Chondrocyte (in vitro differentiated cells): ENCODE results near the gene OR10A6. TPM values are rescaled to one million over a fixed set of nuclear protein-coding genes. Genes with fewer than 3 reads are reported as not detected.

Experiments used
- DNase-seq: peaks from one replicate; pipeline ENCODE4 v3.0.0; 2021; ENCODE audit warnings: mixed read lengths, low spot score
- H3K27ac Mint-ChIP-seq: one replicate; pipeline ENCODE4 v1.8.0; 2021; ENCODE audit warnings: mild to moderate bottlenecking, moderate library complexity, mixed read lengths; ENCODE audit not compliant: unreplicated experiment
- H3K27me3 Mint-ChIP-seq: 2 replicates; pipeline ENCODE4 v1.8.0; 2021; ENCODE audit warnings: low read depth, mixed read lengths
- H3K36me3 Mint-ChIP-seq: 2 replicates; pipeline ENCODE4 v1.8.0; 2021; ENCODE audit warnings: low read depth, mixed read lengths
- H3K4me1 Mint-ChIP-seq: 2 replicates; pipeline ENCODE4 v1.8.0; 2021; ENCODE audit warnings: low read depth, mild to moderate bottlenecking, mixed read lengths
- H3K4me3 Mint-ChIP-seq: one replicate; pipeline ENCODE4 v1.8.0; 2021; ENCODE audit warnings: mild to moderate bottlenecking, moderate library complexity, mixed read lengths; ENCODE audit not compliant: unreplicated experiment
- H3K9me3 Mint-ChIP-seq: 2 replicates; pipeline ENCODE4 v1.8.0; 2021; ENCODE audit warnings: low read depth, mixed read lengths
- CTCF ChIP-seq: fragments of 200-600 bp; sonication (generic); IDR thresholded peaks from 2 replicates; pipeline ENCODE4 v1.5.0; 2021; ENCODE audit warnings: antibody characterized with exemption, mild to moderate bottlenecking, moderate library complexity
- total RNA-seq: library from RNA; stranded (reverse); gene quantifications from 3 replicates; pipeline ENCODE4 v1.2.1, GENCODE V29; 2021

OR10A6 gene
- total RNA-seq, 1 donor from 2014 or later: not detected

GRCh38 chr11:7894251-7894650 lies 36.8 kb downstream of the OR10A6 start:
- Mint-ChIP-seq H3K27ac (peak overlapping the region; percentile 22), H3K9me3 (peaks cover 3% of the 10 kb centered on the region), H3K4me3 (no peak overlapping the region), H3K36me3 (no peaks in the 10 kb centered on the region), H3K27me3 (no peaks in the 10 kb centered on the region), H3K4me1 (peaks cover 68% of the 10 kb centered on the region)
- no peak for TF ChIP-seq CTCF
- DNase-seq: no peak

GRCh38 chr11:7893796-7894195 lies 37.3 kb downstream of the OR10A6 start:
- no peaks in the 10 kb centered on the region for H3K36me3 Mint-ChIP-seq
- no peaks in the 10 kb centered on the region for H3K27me3 Mint-ChIP-seq
- no peak for TF ChIP-seq CTCF
- DNase-seq: no peak
- H3K9me3 Mint-ChIP-seq: peaks cover 3% of the 10 kb centered on the region
- H3K4me3 Mint-ChIP-seq: no peak overlapping the region
- peaks cover 68% of the 10 kb centered on the region for H3K4me1 Mint-ChIP-seq
- peak overlapping the region; percentile 42 for H3K27ac Mint-ChIP-seq

GRCh38 chr11:7892840-7893254 lies 38.2 kb downstream of the OR10A6 start:
- no peak overlapping the region for H3K4me3 Mint-ChIP-seq
- H3K36me3 Mint-ChIP-seq: no peaks in the 10 kb centered on the region
- peaks cover 3% of the 10 kb centered on the region for H3K9me3 Mint-ChIP-seq
- peak; percentile 89 for TF ChIP-seq CTCF
- H3K27ac Mint-ChIP-seq: peak overlapping the region; percentile 86
- H3K27me3 Mint-ChIP-seq: no peaks in the 10 kb centered on the region
- no peak for DNase-seq
- H3K4me1 Mint-ChIP-seq: peaks cover 68% of the 10 kb centered on the region

GRCh38 chr11:7892059-7892699 lies 38.9 kb downstream of the OR10A6 start:
- no peak for TF ChIP-seq CTCF
- Mint-ChIP-seq H3K27me3 (no peaks in the 10 kb centered on the region), H3K4me3 (no peak overlapping the region), H3K27ac (peak overlapping the region; percentile 86), H3K4me1 (peaks cover 67% of the 10 kb centered on the region), H3K36me3 (no peaks in the 10 kb centered on the region), H3K9me3 (peaks cover 3% of the 10 kb centered on the region)
- no peak for DNase-seq

- no peak for TF ChIP-seq CTCF
- H3K36me3 Mint-ChIP-seq: no peaks in the 10 kb centered on the region
- H3K27me3 Mint-ChIP-seq: no peaks in the 10 kb centered on the region
- H3K9me3 Mint-ChIP-seq: peaks cover 3% of the 10 kb centered on the region
- DNase-seq: no peak
- H3K4me1 Mint-ChIP-seq: peaks cover 51% of the 10 kb centered on the region
- peak overlapping the region; percentile 42 for H3K27ac Mint-ChIP-seq
- no peak overlapping the region for H3K4me3 Mint-ChIP-seq
Measured at GRCh38 chr11:7890417-7891172, 40.5 kb downstream of the OR10A6 start.
